CD4-positive, alpha-beta T cell treated with Interleukin-6 for 4 hours (primary cell): ENCODE measurements around the gene OR6A2.
A peak's percentile ranks its signal among the peaks of the same experiment; 100 is the strongest.
"Not testable (repeated sequence)": the region's sequence is repeated elsewhere in the genome, so short reads cannot be mapped to it uniquely, and the experiment has no call there.

Experiments
- DNase-seq: peaks from one replicate; pipeline ENCODE4 v3.0.0-alpha.2; 2020; ENCODE audit warnings: mixed read lengths

The OR6A2 gene

GRCh38 chr11:6799402-6799801, at the start of gene OR6A2:
Gene OR6A2, minus strand, starts transcription at chr11:6799689. Its CDS starts 3,981 bp downstream, at chr11:6795708.
- DNase-seq: no peak

DNA sequence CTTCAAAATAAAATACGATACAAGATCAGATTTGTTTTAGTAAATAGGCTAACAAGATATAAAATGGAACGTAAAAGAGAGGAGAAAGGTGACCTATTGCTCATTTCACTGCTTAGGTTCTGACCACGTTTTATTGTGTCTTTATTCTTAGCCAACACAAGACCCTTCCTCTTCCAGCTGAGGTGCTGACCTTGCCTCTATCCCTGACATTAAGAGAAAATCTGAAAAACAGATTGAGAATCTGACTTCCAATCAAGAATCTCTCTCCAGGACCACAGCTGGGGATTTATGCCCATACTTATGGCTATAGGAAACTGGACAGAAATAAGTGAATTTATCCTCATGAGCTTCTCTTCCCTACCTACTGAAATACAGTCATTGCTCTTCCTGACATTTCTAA, 45.9 kb upstream of the OR6A2 start, which contains the start of gene OR10A5:
OR10A5 (plus strand) TSS at position 301 of the 400 bp plus-strand sequence; CDS start at position 301, 0 bp downstream.
- DNase-seq: no peak

DNA sequence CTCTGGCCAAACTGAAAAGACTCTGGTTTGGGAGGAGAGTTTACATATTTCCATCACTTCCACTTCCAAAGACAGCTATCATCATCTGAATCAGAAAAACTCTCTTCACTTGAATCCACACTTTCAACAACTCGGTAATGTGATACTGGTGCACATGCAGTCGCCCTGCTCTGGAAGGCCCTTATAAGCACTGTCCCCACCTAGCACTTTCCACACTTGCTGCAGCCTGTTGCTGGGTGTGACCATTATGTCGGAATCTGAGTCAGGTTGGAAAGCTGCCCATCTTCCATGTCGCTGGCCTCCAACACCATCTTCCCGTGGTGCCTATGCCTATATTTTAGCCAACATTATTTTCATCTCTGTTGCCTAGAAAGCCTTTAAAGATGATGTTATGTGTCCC, 44.9 kb upstream of the OR6A2 start:
- DNase-seq: no peak

DNA sequence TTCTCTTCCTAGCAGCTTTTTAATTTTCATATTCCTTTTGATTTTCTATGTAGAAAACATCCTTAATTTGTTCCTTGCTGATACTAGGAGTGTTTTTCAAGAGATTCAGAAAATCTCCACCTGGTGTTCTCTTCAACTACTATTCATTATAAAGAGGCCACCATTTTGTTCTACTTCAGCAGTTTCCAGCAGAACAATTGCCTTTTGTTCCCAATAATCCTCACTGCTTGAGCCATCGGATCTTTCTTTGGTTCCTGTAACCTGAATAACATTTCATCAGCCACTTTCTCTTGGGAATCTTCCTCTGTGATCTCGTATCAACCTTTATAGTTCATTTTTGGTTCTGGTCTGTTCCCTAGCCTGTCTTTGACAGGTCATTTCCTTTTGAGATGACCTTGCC, 44.2 kb upstream of the OR6A2 start:
- DNase-seq: no peak

DNA sequence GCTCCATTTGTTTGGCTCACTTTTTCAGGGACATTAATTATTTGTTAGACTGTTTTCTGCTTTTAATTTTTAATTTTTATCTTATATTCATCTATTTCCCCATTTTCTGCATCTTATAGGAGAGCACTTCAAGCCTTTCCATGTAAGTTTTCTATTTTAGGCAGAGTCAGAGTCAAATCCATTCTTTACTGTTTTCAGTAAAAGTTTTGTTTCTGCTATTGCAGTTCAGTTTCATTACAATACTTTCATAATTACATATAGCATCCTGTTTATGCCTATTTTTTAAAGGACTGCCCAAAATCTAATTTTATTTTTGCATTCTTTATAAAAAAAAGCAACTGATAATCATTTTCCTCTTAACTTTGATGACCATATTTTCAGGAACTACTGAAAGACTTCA, 42.2 kb upstream of the OR6A2 start:
- no peak for DNase-seq

- no peak for DNase-seq
Observed at GRCh38 chr11:6834021-6834420, 34.5 kb upstream of the OR6A2 start.

- DNase-seq: no peak
Observed at GRCh38 chr11:6833356-6833755, 33.9 kb upstream of the OR6A2 start.

GRCh38 chr11:6828103-6828502, 28.6 kb upstream of the OR6A2 start:
- no peak for DNase-seq

DNA sequence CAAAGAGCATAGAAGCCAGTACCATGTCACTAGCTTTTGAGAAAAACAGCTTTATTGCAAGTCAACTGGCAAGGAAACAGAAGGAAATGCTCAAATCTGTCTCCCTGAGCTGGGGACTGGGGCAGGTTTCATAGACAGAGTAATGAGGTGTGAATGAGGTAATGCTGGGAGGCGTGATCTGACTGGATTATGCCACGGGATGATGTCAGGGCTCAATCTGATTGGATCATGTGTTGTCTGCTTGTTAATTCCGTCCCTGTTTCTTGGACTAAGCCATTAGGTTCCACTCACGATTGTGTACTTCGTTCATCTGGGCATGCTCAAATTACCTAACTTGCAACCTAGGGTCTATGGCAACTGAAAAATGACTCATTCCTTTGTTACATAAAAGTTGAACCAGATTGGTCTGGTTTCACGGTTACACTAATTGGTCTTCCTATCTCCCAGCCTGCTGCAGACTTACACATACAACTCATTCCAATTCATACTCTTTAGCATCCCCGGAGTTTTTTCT, 25.8 kb upstream of the OR6A2 start:
- no peak for DNase-seq

DNA sequence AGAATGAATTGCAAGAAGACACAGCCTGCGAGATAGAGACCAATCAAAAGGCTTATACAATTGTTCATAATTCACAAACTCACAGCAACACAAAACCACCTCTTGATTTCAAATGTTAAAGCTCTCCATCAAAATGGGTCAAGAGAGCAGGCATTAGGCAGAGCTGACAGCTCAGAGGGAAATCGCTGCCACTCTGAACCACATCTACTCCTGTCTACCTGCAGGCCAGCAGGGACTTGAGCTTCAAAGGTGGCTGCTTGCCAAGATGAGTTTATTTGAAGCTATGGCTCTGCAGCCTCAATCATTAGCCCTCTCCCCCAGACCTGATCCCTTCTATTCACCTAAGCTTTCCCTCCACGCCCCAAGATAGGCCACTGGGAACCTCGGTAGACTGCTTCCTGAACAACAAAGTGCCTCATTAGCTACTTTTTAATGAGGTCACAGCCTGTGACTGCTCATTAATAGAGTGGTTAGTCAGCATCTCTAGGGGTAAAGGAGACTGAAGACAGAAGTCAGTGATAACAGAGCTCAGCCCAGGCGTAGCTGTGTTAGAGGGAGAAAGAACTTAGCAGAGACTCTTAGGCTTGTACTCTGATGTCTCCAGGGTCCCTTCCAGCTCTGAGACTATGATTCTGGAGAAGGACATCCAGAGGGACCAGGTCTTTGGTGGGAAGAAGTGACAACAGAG, 24.8 kb upstream of the OR6A2 start:
- DNase-seq: no peak

GRCh38 chr11:6818967-6819366, 19.5 kb upstream of the OR6A2 start:
- DNase-seq: no peak

DNA sequence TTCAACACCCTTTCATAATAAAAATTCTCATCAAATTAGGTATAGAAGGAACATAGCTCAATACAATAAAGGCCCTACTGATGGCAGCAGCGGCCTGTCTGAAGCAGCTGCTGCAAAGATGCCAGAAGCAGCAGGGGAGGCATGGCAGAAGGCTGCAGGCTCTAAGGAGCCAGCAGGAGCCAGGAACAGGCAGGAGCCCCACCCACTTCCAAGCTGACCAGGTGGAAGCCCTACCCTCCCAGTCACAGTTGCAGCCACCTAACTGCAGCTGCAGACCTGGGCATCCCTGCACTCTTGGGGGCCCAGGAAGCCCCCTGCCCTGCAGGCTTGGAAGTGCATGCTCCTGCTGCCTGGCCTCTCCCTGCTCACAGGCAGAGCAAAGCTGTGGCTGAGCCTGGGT, 18.2 kb upstream of the OR6A2 start:
- DNase-seq: no peak

- DNase-seq: no peak
Observed at GRCh38 chr11:6813656-6814055, 14.2 kb upstream of the OR6A2 start.

DNA sequence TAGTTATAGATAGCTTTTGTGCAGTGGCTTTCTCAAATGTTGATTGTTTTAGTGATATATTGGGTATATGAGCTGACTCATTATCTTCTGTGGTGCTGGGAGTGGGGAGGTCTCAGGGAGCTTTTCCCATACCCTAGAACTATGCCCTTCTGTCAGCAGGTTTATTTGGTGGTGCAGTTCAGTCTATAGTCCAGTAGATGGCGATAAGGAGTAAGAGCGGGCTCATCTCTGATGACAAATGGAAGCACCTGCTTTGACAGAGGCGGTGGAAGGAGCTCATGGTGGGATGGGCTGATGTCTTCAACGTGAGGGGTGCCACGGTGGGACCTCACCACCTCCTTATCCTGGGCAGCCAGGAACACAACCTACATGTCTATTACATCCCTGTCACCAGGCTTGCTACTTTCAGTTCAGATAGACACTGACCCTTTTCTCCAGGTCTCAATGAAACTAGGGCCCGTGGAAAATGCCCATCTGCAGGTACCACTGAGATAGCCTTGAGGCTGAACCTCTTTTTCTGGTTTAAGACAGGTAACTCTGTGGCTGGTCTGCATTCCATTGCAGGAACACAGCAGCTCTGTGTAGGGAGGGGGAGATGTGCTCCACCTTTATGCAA, 13.0 kb upstream of the OR6A2 start:
- peak; percentile 28 for DNase-seq

DNA sequence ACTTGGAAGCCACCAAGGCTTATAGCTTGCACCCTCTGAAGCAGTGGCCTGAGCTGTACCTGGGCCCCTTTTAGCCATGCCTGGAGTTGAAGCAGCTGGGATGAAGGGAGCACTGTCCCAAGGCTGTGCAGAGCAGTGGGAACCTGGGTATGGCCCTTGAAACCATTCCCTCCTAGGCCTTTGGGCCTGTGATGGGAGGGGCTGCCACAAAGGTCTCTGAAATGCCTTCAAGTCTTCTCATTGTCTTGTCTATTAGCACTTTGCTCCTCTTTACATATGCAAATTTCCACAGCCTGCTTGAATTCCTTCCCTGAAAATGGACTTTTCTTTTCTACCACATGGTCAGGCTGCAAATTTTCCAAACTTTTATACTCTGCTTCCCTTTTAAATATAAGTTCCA, 1.6 kb upstream of the OR6A2 start:
- DNase-seq: not testable (repeated sequence)

GRCh38 chr11:6794639-6795038, 4.8 kb downstream of the OR6A2 start:
- no peak for DNase-seq

DNA sequence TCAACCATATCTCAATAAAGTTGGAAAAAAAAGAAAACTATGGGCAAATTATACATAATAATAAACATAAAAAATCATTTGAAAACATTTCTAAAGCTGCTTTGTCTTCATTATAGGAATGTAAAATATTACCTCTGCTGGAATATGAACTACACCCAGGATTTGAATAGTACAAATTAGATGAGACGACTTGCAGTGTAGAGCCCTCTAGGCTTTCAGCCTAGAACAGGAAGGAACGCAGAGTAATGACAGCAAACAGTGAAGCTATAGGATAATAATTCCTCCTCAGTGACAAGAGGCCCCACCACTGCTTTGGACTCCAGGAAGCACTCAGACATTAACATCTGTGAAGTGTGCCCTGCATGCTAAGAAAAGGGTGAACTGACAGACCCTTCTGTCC, 8.9 kb downstream of the OR6A2 start:
- DNase-seq: no peak

DNA sequence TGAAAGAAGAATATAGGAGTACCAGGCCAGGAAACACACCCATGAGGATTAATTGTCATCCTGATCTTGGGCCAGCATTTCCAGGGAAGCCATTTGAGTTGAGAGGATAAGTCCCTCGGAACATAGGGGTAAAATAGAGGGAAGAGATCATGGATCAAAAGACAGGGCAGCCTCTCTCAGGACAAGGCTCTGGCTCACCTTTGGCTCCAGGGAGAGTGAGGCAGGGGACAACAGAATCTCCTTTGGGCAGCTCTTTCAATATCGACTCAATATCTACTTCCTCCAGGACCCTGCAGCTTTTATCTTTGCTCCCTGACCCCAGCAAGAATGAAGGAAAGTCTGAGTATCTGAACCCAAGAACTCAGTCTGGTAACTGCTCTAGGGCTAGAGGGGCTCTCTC, 16.8 kb downstream of the OR6A2 start, which contains the start of gene OR2AG1:
OR2AG1 (plus strand) TSS at position 301 of the 400 bp plus-strand sequence. CDS start 2,018 bp downstream, outside the sequence.
- DNase-seq: no peak

DNA sequence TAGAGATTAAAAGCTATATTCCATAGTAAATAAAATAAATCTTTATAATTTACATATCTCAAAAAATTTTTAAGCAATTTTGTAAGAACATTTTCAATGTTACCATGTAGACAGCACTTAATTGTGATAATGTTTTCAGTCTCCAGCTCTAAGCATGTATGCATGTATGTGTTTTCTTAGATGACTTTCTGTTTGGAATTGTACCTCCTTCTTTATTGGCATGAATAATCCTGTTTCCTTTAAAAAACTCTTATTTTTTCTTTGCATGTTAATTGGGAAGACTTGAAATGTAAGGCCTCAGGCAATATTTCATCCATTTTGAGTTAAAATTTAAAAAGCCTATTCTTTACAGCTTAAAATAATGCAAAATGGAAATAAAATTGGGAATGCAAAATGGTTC, 18.7 kb downstream of the OR6A2 start:
- DNase-seq: no peak

DNA sequence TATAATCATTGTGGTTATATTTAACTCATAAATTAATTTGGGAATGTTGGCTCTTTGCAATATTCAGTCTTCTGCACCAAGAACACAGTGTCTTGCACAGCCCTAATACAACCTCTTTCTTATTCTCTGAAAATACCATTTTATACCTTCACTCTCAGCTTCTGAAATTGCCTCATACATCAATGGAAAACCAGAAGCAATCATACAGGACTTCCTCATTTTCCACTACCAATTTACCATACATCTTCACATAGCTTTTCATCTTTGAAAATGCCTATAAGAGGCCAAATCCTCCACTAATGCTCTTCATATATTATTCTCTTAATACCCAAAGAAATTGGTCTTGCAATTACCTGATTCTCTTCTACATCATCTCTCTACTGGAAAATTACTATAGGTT, 21.0 kb downstream of the OR6A2 start:
- no peak for DNase-seq

DNA sequence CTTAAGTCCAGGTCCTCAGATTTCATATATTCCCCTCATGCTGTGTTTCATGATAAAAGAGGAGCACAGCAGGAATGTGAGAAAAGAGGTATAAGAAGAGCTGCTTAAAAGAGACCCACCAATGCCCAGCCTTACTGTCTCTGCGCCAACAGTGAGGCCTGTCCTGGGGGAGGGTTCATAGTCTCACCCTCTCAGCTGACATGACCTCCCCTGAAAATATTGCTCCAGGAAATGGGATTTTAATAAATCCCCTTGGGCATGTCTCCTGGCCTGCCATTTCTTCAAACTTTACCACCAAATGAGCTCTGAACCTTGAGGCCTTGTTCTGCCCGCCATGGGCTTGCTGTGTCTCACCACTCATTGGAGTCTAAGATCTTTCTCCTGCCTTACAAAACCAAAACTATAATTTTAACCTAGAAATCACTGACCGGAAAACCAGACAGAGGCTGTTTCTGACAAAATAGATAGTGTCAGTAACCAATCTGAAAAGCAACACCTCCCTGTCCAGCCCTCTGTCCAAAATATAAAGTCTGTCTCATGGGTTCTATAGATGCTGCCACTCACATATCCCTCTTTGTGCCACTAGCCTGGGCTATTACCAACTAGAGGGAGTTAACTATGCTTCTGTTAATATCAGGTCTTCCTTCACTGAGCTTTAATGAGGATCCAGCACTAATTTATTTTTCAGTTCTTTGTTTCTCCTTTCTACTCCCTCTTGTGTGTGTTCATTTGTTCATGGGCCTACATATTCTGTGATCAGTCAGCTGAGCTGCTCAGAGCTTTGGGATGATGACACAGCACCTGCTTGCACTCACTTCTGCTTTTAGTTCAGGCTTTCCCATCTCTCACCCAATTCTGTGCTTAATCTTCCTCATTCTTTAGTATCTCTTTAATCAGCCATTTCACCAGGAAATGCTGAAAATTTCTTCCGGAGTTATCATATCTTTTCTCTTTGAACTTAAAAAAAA, 27.3 kb downstream of the OR6A2 start, which contains the start of gene OR2AG2:
OR2AG2 (minus strand) TSS at position 51 of the 968 bp plus-strand sequence. CDS start 3,019 bp downstream, outside the sequence.
- no peak for DNase-seq

GRCh38 chr11:6757373-6757967, 42.0 kb downstream of the OR6A2 start:
- DNase-seq: peak; percentile 78

GRCh38 chr11:6755953-6756347, 43.5 kb downstream of the OR6A2 start:
- no peak for DNase-seq
